HG02623 (cell line): ENCODE results near the gene PEPD.
"Not testable (repeated sequence)": the region's sequence is repeated elsewhere in the genome, so short reads cannot be mapped to it uniquely, and the experiment has no call there.

ENCODE experiments used
- ATAC-seq: cut with Tn5 transposase; IDR thresholded peaks from one replicate; pipeline ENCODE4 v1.9.1; 2021; ENCODE audit warnings: moderate library complexity; ENCODE audit not compliant: unreplicated experiment

PEPD gene

GRCh38 chr19:33479570-33479969 lies 42.0 kb downstream of the PEPD start:
- ATAC-seq: not testable (repeated sequence)

DNA sequence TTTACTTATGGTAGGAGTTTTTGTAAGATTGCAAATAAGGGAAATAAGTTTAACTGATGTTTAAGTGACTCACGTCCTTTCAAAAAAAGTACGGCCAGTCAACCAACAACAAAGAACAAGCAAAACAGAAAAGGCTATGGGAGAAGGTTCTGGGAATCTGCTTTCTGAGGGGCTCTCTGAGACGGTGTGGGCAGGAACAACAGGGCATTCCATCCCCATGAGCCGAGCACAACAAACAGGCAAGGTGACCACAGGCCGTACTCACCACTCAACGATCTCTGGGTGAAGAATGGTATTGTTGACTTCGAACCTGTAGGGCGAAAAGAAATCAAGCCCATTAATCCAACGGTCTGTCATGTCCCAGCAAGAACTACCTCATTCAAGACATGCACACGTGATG lies 43.8 kb downstream of the PEPD start:
- ATAC-seq: no peak

DNA sequence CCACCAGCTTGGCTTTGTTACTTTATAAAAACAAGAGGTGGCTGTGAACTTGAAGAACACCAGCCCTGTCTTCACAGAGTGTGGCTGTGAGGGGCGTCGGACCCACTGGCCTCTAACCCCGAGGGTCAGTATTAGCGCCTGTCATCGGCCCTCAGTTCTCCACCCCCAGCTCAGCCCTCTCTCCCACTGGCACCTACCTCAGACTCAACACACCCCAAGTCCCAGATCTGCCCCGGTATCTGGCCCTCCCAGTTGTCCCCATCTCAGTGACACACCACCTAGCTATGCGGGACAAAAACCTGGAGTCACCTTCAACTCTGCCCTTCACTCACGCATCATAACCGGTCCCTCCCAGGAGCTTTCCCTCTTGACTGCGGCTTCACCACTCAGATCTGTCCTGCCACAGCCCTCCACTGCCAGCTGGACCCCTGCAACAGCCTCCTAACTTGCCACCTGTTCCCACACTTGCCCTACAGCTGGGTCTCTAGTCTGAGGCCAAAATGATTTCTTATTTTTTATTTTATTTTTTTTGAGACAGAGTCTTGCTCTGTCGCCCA lies 45.4 kb downstream of the PEPD start:
- no peak for ATAC-seq

GRCh38 chr19:33473653-33474305 lies 47.8 kb downstream of the PEPD start:
- ATAC-seq: no peak

- no peak for ATAC-seq
Observed at GRCh38 chr19:33472691-33473652, 48.6 kb downstream of the PEPD start.

DNA sequence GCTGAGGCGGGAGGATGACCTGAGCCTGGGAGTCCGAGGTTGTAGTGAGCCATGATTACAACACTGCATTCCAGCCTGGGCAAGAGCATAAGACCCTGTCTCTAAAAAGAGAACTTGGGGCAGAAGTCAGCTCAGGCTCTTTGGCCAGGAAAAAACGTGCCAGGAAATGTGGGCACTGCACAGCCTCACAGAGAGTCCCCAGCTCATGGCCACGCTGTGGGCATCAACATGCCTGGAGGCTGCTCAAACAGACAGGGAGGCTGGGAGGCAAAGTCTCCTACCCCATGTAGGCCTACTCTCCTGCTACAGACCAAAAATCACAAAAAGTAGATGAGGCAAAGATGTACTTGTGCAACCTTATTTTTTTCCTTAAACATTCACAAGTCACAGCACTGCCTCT lies 49.4 kb downstream of the PEPD start:
- no peak for ATAC-seq

- ATAC-seq: no peak
Observed at GRCh38 chr19:33471111-33471996, 50.2 kb downstream of the PEPD start.

- ATAC-seq: no peak
Observed at GRCh38 chr19:33470686-33471085, 50.9 kb downstream of the PEPD start.

- ATAC-seq: no peak
Observed at GRCh38 chr19:33470040-33470330, 51.6 kb downstream of the PEPD start.

DNA sequence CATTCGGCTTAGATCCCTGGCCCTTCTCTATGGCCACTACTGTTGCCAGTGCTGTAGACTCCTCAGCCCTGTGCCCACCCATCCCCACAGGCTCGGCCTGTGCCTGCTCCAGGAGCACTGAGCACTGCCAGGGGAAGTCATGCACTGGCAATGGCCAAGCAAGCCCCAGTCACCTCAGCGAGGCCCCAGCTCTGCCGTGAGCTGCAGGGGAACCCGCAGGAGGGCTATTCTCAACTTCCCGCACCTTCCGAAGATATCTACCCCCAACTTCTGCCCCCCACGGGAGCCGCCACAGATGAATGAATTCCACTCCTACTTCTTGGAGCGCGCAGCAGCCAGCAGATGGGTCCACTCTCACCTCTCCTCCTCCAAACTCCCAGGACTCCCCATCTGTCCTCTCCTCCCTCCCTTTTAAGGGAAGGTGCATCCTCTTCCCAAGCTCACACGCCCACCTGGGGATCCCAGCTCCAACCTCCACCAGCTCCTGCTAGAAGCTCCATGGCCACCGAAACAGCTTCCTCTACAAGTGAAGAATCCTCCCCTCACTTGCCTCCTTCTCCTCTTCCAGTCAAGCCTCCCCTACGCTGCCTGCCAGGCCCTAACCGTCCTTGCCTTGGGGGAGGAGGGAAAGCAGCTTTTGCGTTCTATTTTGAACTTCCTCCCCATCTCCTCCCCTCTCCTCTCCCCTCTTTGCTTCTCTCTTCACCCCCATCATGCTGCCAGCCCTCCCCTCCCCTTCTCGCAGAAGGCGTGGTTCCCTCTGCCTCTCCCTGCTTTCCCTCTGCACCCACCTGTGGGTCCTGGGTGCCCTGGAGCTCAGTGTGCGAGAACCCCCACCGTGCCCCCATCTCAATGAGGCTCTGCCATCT lies 52.2 kb downstream of the PEPD start:
- ATAC-seq: no peak

GRCh38 chr19:33468361-33469170 lies 53.0 kb downstream of the PEPD start:
- no peak for ATAC-seq

DNA sequence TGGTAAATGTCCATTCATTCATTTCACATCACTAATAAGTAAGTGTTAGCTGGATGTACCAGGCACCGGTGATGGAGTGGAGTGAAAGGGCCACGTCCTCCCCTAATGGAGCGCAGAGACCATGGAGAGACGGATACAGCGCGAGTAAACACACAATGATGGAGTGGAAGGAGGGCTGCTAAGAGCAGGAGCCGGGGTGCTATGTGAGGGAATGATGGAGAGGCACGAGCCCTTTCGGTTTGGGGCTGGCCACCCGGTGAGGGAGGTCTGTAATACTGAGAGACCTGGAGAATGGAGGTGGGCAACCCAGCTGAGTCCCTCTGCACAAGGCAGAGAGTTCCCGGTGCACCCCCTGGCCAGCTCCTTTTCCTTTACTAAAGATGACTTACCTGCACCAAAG lies 53.7 kb downstream of the PEPD start:
- ATAC-seq: no peak

DNA sequence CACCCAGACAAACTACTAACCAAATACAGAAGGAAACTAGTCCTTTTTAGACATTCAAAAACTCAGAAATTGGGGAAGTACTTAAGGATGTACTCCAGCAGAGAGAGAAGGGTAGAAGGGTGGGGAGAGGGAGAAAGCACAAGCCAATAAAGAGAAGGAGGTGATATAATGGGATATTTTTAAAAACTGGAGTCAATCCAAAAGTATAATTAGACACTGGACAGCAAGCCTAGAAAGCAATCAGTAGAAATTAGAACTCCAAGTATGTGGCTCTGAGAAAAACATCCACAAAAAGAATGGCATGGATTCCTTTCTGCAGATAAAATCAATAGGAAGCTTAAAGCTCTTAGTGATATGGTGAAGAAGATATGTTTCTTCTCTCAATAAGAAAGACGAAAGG lies 55.8 kb downstream of the PEPD start:
- ATAC-seq: no peak

DNA sequence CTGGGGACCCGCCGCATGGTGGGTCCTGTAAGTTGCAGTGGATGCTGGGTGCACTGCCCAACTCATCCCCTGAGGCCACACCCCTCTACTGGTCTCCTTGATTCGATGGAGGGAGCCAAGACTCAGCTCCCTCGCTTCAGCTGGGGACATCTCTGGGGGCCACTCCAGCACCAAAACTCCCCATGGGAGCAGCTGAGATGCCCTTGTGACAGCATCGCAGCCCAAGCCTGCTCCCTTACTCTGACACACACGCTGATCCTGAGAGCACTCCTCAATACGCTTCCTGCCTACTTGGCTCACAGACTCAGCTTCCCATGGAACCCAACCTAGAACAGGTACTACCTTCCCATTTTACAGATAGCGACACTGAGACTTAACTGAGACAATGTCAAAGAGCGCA lies 56.2 kb downstream of the PEPD start:
- no peak for ATAC-seq

GRCh38 chr19:33464733-33465115 lies 56.9 kb downstream of the PEPD start:
- no peak for ATAC-seq

- ATAC-seq: no peak
Observed at GRCh38 chr19:33464010-33464732, 57.4 kb downstream of the PEPD start.

DNA sequence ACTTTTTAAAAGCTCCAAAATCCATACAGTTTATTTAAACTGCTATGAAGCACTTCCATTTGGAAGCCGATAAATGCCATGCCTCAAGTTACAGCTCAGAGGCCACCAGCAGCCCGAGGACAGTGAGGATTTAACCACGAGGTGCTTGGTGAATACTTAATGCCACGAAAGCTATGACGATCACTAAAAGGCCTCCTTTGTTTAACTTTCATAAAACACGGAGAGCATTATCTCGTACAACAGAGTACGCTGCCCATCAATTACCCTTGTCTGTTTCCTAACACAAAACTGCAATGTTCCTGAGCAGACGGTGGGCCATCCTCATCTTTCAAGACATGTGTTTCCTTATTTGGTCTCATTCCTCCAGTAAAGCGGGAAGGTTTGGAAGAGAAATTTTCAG lies 58.4 kb downstream of the PEPD start:
- ATAC-seq: no peak

GRCh38 chr19:33462112-33462791 lies 59.3 kb downstream of the PEPD start:
- no peak for ATAC-seq
